Frontal cortex (tissue), 4 donors: ENCODE data around the gene CACNA1S. TPM values are rescaled to one million over a fixed set of nuclear protein-coding genes. Genes with fewer than 3 reads are reported as not detected.

ENCODE experiments used
- DNase-seq, 2 donors: peaks; one replicate each; pipeline ENCODE4 v3.0.0; 2012; ENCODE audit warnings: low spot score in 2 of 2
- FAIRE-seq: peaks from 2 replicates; lab custom pipeline; 2012; peaks lifted over from hg19 to GRCh38; lab: Jason Lieb, UNC
- total RNA-seq: library from RNA; depleted of rRNA; stranded (reverse); fragments of >200 nt; gene quantifications from one replicate; pipeline ENCODE4 v1.2.3, GENCODE V29; 2014
- donor health status: control.
- donor health status: control.
- donor health status: control.

The CACNA1S gene
- total RNA-seq, 1 donor from 2014 or later, result under 0.01 TPM

- FAIRE-seq (no peak), DNase-seq (no peak)
Observed at GRCh38 chr1:201096977-201097856, 15.0 kb downstream of the CACNA1S start.

GRCh38 chr1:201096041-201096461 is 16.2 kb downstream of the CACNA1S start:
- DNase-seq (no peak), FAIRE-seq (no peak)

GRCh38 chr1:201095581-201095980 is 16.6 kb downstream of the CACNA1S start:
- DNase-seq, result no peak
- FAIRE-seq, result no peak

GRCh38 chr1:201094832-201095231 is 17.4 kb downstream of the CACNA1S start:
- FAIRE-seq (no peak), DNase-seq (no peak)

- DNase-seq (no peak), FAIRE-seq (no peak)
Observed at GRCh38 chr1:201093962-201094361, 18.3 kb downstream of the CACNA1S start.

- FAIRE-seq (no peak), DNase-seq (no peak)
Observed at GRCh38 chr1:201093561-201093960, 18.7 kb downstream of the CACNA1S start.

- DNase-seq, result no peak
- no peak for FAIRE-seq
Observed at GRCh38 chr1:201092738-201093137, 19.5 kb downstream of the CACNA1S start.

- DNase-seq (no peak), FAIRE-seq (no peak)
Observed at GRCh38 chr1:201091256-201091655, 21.0 kb downstream of the CACNA1S start.

GRCh38 chr1:201090541-201090940 is 21.7 kb downstream of the CACNA1S start:
- no peak for DNase-seq
- FAIRE-seq, result no peak

GRCh38 chr1:201089596-201089995 is 22.6 kb downstream of the CACNA1S start:
- FAIRE-seq, result no peak
- no peak for DNase-seq

- FAIRE-seq (no peak), DNase-seq (no peak)
Observed at GRCh38 chr1:201088901-201089525, 23.2 kb downstream of the CACNA1S start.

- FAIRE-seq, result no peak
- no peak for DNase-seq
Observed at GRCh38 chr1:201088395-201088794, 23.8 kb downstream of the CACNA1S start.

GRCh38 chr1:201085902-201086735 is 26.1 kb downstream of the CACNA1S start:
- FAIRE-seq (no peak), DNase-seq (peak; percentile 51 to 72)

- DNase-seq (no peak), FAIRE-seq (no peak)
Observed at GRCh38 chr1:201084295-201084694, 27.9 kb downstream of the CACNA1S start.

GRCh38 chr1:201083741-201084140 is 28.5 kb downstream of the CACNA1S start:
- FAIRE-seq (no peak), DNase-seq (no peak)

- DNase-seq (no peak), FAIRE-seq (no peak)
Observed at GRCh38 chr1:201080135-201080534, 32.1 kb downstream of the CACNA1S start.

- no peak for FAIRE-seq
Observed at GRCh38 chr1:201077736-201078135, 34.5 kb downstream of the CACNA1S start.

GRCh38 chr1:201077116-201077515 is 35.1 kb downstream of the CACNA1S start:
- no peak for DNase-seq

More at GRCh38 chr1:201077736-201078135, 34.5 kb downstream of the CACNA1S start:
- DNase-seq, result no peak

GRCh38 chr1:201076092-201076491 is 36.1 kb downstream of the CACNA1S start:
- no peak for FAIRE-seq
- no peak for DNase-seq

More at GRCh38 chr1:201077116-201077515, 35.1 kb downstream of the CACNA1S start:
- no peak for FAIRE-seq

- DNase-seq (no peak), FAIRE-seq (no peak)
Observed at GRCh38 chr1:201074018-201074417, 38.2 kb downstream of the CACNA1S start.
